A673 (cell line): ENCODE data around the gene CAND1. TPM values are rescaled to one million over a fixed set of nuclear protein-coding genes. Genes with fewer than 3 reads are reported as not detected.
"Not testable (repeated sequence)": the region's sequence is repeated elsewhere in the genome, so short reads cannot be mapped to it uniquely, and the experiment has no call there.

Source experiments
- BruUV-seq: library from RNA; stranded (reverse); fragments of 400-500 nt; replicated peaks from 2 replicates; lab custom pipeline; 2021; lab: Mats Ljungman, UMichigan
- CTCF ChIA-PET: fragments of 300-600 bp; sonication (Branson Sonifier 250); formaldehyde crosslinking; loops from one replicate; lab custom pipeline; 2022; ENCODE audit warnings: antibody characterized with exemption; lab: Charles Lee
- POLR2A ChIA-PET: fragments of 300-600 bp; sonication (Branson Sonifier 250); formaldehyde crosslinking; loops from one replicate; lab custom pipeline; 2022; ENCODE audit warnings: antibody characterized with exemption; ENCODE audit not compliant: low non-redundant PET; lab: Charles Lee
- DNase-seq: peaks from one replicate; pipeline ENCODE4 v3.0.0-alpha.2; 2015; ENCODE audit warnings: low spot score
- H3K27ac ChIP-seq: fragments of 200-600 bp; sonication (generic); 2 replicates; pipeline ENCODE4 v1.5.1; 2016; ENCODE audit warnings: mixed run types, low read depth, mild to moderate bottlenecking, mixed read lengths, antibody characterized with exemption, low read length; ENCODE audit not compliant: poor library complexity, severe bottlenecking
- H3K27me3 ChIP-seq: fragments of 200-600 bp; sonication (generic); replicated peaks from 2 replicates; pipeline ENCODE4 v1.6.1; 2017; ENCODE audit warnings: mixed run types, low read depth, mild to moderate bottlenecking, mixed read lengths, antibody characterized with exemption, low read length; ENCODE audit not compliant: insufficient read depth, poor library complexity
- H3K36me3 ChIP-seq: fragments of 200-600 bp; sonication (generic); 2 replicates; pipeline ENCODE4 v1.6.1; 2016; ENCODE audit warnings: mixed run types, mild to moderate bottlenecking, mixed read lengths, antibody characterized with exemption, low read length; ENCODE audit not compliant: insufficient read depth, poor library complexity, severe bottlenecking
- H3K4me1 ChIP-seq: fragments of 200-600 bp; sonication (generic); 2 replicates; pipeline ENCODE4 v1.6.1; 2017; ENCODE audit warnings: mixed run types, mild to moderate bottlenecking, mixed read lengths, antibody characterized with exemption, low read length; ENCODE audit not compliant: insufficient read depth, poor library complexity, severe bottlenecking
- H3K4me3 ChIP-seq: fragments of 200-600 bp; sonication (generic); 2 replicates; pipeline ENCODE4 v1.5.1; 2016; ENCODE audit warnings: low read depth, mixed run types, mild to moderate bottlenecking, mixed read lengths, low read length; ENCODE audit not compliant: poor library complexity, severe bottlenecking
- H3K9me3 ChIP-seq: fragments of 200-600 bp; sonication (generic); 2 replicates; pipeline ENCODE4 v1.6.1; 2016; ENCODE audit warnings: mixed run types, low read depth, mild to moderate bottlenecking, mixed read lengths, antibody characterized with exemption, low read length; ENCODE audit not compliant: poor library complexity, severe bottlenecking
- EZH2 ChIP-seq: fragments of 200-600 bp; sonication (generic); IDR thresholded peaks from 2 replicates; pipeline ENCODE4 v1.6.1; 2017; ENCODE audit warnings: borderline replicate concordance, low read depth, mild to moderate bottlenecking, mixed read lengths, antibody characterized with exemption, low read length; ENCODE audit not compliant: poor library complexity, severe bottlenecking
- intact Hi-C: fragments of 100-400 bp; cut with micrococcal nuclease; formaldehyde crosslinking; loops from one replicate; pipeline ENCODE4 v1.10.0; 2022; ENCODE audit not compliant: unreplicated experiment
- total RNA-seq: library from RNA; stranded (reverse); gene quantifications from 2 replicates; pipeline ENCODE4 v1.2.3, GENCODE V29; 2021
- TF ChIP-seq, protein P1 (sequence below): fragments of 300-800, 200-600 bp; sonication (generic); conservative IDR thresholded peaks from 2 replicates; pipeline ENCODE4 v1.5.1; 2017; ENCODE audit warnings: low read depth, mild to moderate bottlenecking, antibody characterized with exemption, low read length, moderate library complexity, mixed read lengths

The CAND1 gene
- total RNA-seq, 1 experiment from 2014 or later = 195 TPM

DNA sequence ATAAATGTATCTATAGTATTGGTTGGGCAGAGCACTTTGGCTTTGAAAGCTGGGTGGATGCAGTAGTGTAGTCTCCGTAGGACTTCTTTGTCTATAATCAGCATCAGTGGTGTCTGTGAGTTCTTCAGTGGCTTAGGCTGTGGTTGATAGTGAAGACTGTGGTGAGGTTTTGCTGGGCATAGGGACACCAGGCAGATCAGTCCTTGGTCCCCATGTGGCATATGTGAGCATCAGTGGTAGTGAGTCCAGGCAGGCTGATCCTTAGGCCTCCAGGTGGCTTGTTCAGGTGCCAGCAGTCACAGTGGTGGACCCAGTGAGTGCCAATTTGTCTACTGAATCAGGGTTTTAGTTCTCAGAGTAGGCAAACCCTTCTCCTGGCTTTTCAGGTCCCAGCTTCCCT is 70.4 kb downstream of the CAND1 start:
- no TSS peak for BruUV-seq
- Histone ChIP-seq H3K4me1 (no peaks in the 10 kb centered on the region), H3K27ac (no peak overlapping the region), H3K36me3 (no peaks in the 10 kb centered on the region), H3K9me3 (peaks cover 10% of the 10 kb centered on the region), H3K27me3 (no peaks in the 10 kb centered on the region), H3K4me3 (no peak overlapping the region)
- ChIA-PET CTCF (no interaction called here), POLR2A (no interaction called here)
- intact Hi-C loops = no loop called here
- no peak for DNase-seq
- TF ChIP-seq, protein P1, sequence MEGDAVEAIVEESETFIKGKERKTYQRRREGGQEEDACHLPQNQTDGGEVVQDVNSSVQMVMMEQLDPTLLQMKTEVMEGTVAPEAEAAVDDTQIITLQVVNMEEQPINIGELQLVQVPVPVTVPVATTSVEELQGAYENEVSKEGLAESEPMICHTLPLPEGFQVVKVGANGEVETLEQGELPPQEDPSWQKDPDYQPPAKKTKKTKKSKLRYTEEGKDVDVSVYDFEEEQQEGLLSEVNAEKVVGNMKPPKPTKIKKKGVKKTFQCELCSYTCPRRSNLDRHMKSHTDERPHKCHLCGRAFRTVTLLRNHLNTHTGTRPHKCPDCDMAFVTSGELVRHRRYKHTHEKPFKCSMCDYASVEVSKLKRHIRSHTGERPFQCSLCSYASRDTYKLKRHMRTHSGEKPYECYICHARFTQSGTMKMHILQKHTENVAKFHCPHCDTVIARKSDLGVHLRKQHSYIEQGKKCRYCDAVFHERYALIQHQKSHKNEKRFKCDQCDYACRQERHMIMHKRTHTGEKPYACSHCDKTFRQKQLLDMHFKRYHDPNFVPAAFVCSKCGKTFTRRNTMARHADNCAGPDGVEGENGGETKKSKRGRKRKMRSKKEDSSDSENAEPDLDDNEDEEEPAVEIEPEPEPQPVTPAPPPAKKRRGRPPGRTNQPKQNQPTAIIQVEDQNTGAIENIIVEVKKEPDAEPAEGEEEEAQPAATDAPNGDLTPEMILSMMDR = no peak
- no peak for TF ChIP-seq EZH2

DNA sequence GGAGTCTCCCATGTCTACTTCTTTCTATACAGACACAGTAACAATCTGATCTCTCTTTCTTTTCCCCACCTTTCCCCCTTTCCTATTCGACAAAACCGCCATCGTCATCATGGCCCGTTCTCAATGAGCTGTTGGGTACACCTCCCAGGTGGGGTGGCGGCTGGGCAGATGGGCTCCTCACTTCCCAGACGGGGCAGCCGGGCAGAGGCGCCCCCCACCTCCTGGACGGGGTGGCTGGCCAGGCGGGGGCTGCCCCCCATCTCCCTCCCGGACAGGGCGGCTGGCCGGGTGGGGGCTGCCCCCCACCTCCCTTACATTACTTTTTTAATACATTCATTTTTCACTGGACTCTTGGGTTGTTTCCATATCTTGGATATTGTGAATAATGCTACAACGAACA is 71.9 kb downstream of the CAND1 start:
- CTCF ChIA-PET, POLR2A ChIA-PET, H3K27ac ChIP-seq, BruUV-seq, intact Hi-C loops, H3K4me3 ChIP-seq, H3K36me3 ChIP-seq, H3K4me1 ChIP-seq, H3K27me3 ChIP-seq, H3K9me3 ChIP-seq, DNase-seq: not testable (repeated sequence)

DNA sequence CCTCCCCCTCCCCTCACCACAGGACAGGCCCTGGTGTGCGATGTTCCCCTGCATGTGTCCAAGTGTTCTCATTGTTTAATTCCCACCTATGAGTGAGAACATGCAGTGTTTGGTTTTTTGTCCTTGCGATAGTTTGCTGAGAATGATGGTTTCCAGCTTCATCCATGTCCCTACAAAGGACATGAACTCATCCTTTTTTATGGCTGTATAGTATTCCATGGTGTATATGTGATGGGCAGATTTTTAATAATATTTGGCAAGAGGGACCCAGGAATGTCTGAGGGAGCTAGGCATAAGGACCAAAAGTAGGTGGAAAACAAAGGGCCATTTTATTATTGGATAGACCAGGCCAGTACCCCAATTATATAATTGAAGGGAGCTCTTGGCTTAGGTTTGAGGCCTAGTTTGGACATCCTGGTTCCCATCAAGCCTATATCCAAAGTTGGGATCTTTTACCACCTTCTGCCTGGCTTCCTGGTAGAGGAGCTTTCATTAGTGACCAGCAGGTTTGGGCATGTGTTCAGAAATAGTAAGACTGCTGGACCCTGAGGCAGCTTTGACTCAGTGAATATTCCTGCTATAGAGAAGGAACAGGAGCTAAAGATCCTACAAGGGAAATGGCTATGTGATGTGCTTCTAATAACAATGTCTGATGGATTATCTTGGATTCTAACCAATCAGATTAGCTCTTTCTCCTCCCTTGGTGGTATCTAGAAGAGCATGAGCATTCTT is 76.0 kb downstream of the CAND1 start:
- ChIA-PET CTCF (no interaction called here), POLR2A (no interaction called here)
- H3K4me3 ChIP-seq = no peak overlapping the region
- no peak for TF ChIP-seq EZH2
- TF ChIP-seq, protein P1 = no peak
- no peak overlapping the region for H3K27ac ChIP-seq
- no peaks in the 10 kb centered on the region for H3K9me3 ChIP-seq
- no peak for DNase-seq
- no peaks in the 10 kb centered on the region for H3K36me3 ChIP-seq
- no peaks in the 10 kb centered on the region for H3K4me1 ChIP-seq
- BruUV-seq = no TSS peak
- intact Hi-C loops = no loop called here
- H3K27me3 ChIP-seq = no peaks in the 10 kb centered on the region

DNA sequence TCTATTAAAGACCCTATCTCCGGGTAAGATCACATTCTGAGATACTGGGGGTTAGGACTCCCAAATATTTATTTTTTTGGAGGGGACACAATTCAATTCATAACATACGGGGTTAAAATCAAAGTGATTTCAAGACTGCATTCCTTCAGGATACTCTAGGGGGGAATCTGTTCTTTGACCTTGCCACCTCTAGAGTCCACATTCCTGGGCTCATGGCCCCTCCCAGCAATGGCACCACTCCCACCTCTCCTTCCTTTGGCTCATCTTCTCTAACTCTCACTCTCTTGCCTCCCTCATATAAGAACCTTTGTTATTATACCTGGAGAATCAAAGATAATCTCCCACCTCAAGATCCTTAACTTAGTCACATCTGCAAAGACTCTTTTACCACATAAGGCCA is 79.5 kb downstream of the CAND1 start:
- Histone ChIP-seq H3K9me3 (no peaks in the 10 kb centered on the region), H3K36me3 (no peaks in the 10 kb centered on the region), H3K27me3 (no peaks in the 10 kb centered on the region), H3K27ac (no peak overlapping the region), H3K4me1 (no peaks in the 10 kb centered on the region), H3K4me3 (no peak overlapping the region)
- TF ChIP-seq EZH2 = no peak
- TF ChIP-seq, protein P1 = no peak
- CTCF ChIA-PET = no interaction called here
- POLR2A ChIA-PET = no interaction called here
- no TSS peak for BruUV-seq
- intact Hi-C loops = no loop called here
- DNase-seq = no peak
